Forelimb muscle (tissue), 1 donor: Measurements from ENCODE around the gene RAPH1. TPM values are rescaled to one million over a fixed set of nuclear protein-coding genes. Genes with fewer than 3 reads are reported as not detected.
A peak's percentile ranks its signal among the peaks of the same experiment; 100 is the strongest.

Experiments
- DNase-seq: peaks from one replicate; pipeline ENCODE4 v3.0.0-alpha.2; 2013; ENCODE audit warnings: low read depth
- polyA plus RNA-seq: library from polyadenylated mRNA; unstranded; fragments of 120-200 nt; gene quantifications from one replicate; pipeline ENCODE4 v1.2.1, GENCODE V29; 2013; ENCODE audit not compliant: insufficient read length

The RAPH1 gene
- polyA plus RNA-seq = 31.7 TPM

DNA sequence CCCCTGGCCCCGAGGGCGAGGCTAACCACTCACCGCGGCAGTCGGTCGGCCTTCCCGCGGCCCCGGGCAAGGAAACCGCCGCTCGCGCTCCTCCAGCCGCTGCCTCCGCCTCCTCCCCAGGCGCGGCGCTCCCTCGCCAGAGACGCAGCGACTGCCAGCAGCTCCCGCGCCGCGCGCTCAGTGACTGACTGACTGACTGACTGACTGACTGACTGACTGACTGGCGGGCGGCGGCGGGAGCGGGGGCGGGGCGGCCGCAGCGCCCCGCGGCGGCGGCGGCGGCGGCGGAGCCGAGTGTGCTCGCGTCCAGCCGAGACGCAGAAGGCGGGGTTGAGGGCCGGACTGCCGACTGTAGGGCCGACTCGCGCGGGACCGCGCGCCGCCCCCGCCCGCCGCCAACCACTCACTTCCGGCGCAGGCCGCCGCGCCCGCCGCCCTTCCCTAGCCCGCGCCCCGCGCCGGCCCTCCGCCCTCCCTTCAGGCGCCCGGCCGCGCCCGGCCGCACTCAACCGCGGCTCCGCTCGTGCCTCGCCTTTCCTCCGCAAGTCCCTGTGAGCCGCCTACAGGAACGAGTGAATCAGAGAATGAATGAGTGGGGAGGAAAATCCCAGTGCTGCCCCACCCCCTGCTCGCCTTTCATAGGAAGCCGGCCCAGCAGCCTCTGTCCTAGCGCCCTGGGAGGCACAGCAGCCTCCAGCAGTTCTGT is at the start of gene RAPH1:
TSS of gene RAPH1 (minus strand) at position 224 of the 706 bp plus-strand sequence. CDS start 39,948 bp downstream, outside the sequence.
- DNase-seq = no peak

DNA sequence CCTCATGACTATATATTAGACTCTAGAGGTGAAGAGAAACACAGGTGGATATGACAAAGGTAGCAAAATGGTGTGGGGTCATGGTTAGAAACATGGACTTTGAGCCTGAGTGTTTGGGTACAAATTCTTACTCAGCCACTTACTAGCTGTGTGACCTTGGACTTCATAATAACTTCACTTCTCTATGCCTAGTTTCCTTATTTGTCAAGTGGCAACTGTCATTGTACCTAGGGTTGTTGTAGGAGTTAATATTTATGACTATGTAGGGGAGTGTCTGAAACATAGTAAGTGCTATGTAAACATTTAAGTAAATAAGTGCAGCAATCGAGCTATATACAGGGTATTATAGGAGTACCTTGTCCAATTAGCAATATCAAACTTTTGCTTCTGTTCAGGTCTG is 49.7 kb upstream of the RAPH1 start:
- no peak for DNase-seq

DNA sequence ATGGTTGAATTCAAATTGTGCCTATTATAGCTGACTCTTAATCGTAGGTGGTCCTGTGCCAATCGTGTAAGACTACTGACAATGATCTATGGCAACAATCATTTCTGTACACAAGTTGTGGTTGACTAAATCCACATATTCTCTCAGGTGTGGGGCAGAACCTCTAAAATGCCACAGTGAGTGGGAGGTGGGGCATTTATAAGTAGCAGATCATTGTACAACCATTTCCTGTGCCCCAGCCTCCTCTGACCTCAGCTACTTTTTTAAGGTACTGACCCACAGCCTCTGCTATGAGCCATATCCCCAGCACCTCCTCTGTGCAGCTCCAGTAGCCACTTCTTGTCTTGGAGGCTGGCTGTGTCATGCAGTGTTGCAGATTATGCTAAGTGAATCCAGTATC is 48.6 kb upstream of the RAPH1 start:
- no peak for DNase-seq

DNA sequence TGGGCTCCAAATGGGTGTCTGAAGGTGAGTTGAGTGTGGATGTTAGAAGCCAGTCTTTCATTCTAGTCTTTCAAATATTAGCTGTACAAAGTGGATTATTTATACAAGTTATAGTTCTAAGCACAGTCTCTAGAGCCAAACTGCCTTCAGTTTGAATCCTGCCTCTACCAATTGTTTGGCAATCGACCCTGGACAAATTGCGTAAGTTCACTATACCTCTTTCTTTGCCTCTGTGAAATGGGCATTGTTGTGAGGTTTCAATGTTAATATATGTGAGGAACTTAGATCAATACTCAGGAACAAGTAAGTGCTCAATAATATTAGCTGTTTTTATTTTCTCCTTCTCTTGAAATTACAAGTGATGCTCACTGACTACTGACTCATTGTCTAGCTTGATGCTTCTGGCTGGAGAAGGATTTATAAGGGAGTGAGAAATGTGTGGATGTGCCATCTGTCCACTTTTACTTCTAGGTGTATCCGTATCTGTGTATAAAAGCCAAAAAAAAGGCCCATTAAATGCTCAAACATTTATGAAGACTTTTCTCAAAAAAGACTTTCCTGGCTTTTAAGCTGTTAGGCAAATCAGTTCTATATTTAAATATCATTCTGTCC is 48.1 kb upstream of the RAPH1 start:
- no peak for DNase-seq

DNA sequence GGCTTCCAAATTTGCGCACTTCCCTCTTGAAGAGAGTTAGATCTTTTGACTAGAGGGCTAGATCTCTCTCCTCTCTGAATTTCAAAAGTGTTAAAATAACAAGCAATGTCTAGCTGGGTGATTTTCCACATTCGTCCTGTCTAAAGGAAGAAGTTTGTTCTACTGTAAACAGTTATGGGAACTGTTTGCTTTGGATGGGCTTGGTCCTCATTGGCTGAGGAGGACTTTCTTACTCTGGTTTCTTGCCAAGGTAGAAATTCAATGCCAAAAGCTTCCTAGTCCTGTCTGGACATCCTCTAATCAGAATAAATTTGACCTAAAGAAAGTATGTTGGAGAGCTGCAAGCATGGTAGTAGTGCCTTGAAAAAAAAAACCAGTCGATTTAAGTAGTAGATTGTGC is 47.4 kb upstream of the RAPH1 start:
- peak; percentile 26 for DNase-seq

- no peak for DNase-seq
These were observed 45.7 kb upstream of the RAPH1 start for GRCh38 chr2:203580844-203581243.

DNA sequence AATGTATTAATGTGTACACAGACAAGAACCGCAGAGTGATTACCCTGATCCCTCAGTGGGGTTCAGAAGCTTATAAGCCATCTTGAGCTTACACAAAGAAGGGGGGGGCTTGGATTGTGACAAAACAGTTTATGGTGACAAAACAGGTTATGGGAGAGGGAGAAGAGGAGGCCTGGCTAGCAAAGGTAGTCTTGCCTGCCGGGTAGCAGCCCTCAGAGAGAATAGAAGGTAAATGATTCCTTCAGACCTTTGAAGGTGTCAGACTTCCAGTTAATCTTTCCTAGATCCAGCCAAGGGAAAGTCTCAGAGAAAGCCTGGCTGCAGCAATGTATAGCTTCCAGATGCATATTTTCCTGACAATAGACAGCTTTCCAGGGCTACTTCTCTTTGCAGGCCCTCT is 44.6 kb upstream of the RAPH1 start:
- no peak for DNase-seq

GRCh38 chr2:203578759-203579643 is 43.9 kb upstream of the RAPH1 start:
- DNase-seq = no peak

GRCh38 chr2:203574824-203575223 is 39.7 kb upstream of the RAPH1 start:
- no peak for DNase-seq

DNA sequence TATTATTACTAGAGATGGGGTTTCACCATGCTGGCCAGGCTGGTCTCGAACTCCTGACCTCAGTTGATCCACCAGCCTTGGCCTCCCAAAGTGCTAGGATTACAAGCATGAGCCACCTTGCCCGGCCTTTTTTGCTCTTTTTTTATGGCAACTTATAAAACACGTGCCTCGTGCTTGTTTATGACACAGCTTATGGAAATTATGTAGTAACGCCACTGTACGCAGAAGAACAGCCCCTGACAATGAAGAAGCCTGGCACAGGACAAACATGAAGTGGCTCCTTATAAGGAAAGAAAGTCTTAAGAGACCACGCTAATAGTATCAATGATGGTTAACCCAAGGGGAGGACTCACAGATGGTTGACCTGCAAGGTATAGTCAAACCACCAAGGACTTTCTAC is 37.2 kb upstream of the RAPH1 start:
- DNase-seq = no peak

DNA sequence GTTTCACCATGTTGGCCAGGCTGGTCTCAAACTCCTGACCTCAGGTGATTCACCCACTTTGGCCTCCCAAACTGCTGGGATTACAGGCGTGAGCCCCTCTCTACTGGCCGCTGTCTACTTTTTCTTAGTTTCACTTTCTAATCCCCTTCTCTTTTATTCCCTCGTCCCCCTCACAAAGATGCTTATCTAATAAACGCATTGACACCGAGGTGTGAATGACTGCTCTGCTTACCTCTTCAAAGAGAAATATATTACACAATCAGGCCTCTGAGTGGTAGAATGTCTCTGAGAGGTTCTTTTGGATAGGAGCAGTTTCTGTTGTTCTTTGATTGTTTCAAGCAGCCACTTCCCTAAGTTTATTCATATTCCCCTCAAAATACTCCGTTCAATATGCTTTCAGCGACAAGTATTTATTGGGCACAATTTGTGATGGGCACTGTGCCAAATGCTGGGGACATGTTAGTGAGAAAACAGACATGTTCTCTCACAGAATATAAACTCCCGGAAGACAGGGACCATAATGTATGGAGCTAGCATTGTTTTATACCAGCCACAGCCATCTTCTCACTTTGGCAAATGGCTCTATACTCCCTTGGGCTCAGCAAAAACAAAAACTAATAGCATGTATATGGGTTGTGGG is 34.7 kb upstream of the RAPH1 start:
- DNase-seq = no peak

DNA sequence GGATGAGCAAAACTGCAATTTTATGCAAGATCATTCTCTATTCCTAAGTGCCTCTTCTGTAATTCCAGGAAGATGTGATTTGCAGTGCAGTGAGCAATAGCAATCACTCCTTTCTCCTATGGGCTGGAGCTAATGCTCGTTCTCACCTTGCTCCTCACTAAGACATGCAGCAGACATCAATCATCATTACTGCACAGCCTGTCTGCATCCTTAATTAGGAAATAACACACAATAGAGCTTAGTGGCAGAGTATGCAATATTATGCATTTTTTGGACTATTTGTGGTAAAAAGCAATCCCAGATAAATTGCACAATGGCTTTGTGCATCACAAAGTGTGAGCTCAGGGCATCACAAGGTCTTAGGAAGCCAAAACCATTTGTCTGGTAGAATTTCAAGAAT is 32.6 kb upstream of the RAPH1 start:
- no peak for DNase-seq

GRCh38 chr2:203566161-203566560 is 31.1 kb upstream of the RAPH1 start:
- no peak for DNase-seq

GRCh38 chr2:203565076-203565475 is 30.0 kb upstream of the RAPH1 start:
- DNase-seq = no peak

DNA sequence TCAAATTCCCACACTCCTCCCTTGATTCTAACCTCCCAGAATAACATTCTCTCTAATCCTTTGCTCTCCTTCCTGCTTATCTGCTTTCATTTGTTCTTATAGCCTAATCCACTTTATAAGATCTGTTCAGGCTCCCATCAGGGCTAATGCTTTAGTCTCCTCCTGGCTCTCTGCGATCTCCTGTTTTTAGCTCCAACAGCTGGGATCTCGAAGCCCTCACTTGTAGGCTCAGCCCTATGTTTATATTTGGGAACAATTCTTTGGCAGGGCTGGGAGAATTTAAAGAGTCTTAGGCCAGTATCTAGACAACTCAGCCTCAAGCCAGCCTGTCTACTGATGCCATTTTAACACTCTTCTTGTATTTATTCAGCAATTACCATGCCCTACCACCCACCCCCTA is 27.2 kb upstream of the RAPH1 start:
- no peak for DNase-seq

GRCh38 chr2:203559641-203560040 is 24.5 kb upstream of the RAPH1 start:
- DNase-seq = no peak

- DNase-seq = no peak
These were observed 18.7 kb upstream of the RAPH1 start for GRCh38 chr2:203553784-203554183.

- no peak for DNase-seq
These were observed 16.7 kb upstream of the RAPH1 start for GRCh38 chr2:203551778-203552177.

DNA sequence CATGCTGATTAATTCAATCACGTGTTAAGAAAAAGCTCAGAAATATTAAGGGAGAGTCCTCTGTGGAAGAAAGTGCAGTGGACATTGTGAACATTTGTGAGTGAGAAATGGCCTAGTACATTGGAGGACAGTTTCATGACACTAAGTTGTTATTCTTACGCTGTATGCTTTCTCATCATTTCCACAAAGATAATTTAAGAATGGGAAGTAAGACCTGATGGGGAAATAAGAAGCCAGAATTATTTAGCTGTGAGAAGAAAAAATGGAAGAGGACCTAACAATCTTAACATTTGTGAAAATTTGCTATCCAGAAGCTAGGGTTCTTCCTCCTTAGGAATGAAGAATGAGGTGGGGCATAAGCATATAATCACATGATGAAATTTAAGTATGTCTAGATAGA is 15.2 kb upstream of the RAPH1 start:
- DNase-seq = no peak

DNA sequence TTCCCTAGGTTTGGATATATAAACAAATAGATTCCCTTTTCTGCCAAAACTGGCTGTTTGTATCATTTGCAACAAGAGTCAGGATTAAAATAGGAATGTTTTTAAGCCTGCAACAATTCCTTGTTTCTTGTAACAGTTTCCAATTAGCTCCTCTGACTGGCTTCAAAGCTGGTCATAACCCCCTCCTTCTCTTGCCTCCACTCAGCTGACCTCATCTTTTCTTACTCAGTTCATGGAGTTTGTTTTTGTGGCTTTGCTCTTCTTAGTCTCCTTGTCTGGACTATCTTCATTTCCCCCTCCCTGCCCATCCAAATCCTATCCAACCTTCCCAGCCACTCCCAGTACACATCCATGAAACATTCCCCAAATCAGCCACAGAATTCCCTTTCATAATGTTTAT is 14.3 kb upstream of the RAPH1 start:
- DNase-seq = no peak

DNA sequence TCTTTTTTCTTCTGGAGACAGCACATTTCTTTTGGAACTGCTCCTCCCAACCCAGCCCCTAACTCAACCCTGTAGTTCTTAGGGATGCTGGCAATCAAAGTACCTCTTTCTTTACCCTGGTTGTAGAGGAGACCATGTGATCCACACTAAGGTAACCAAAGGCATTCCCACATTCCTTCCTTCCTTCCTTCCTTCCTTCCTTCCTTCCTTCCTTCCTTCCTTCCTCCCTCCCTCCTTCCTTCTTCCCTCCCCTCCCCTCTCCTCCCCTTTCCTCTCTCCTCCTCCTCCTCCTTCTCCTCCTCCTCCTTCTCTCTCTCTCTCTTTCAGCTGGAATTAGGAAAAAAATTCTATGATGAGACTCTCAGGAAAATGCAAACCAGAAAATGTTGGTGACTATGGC is 13.8 kb upstream of the RAPH1 start:
- no peak for DNase-seq

DNA sequence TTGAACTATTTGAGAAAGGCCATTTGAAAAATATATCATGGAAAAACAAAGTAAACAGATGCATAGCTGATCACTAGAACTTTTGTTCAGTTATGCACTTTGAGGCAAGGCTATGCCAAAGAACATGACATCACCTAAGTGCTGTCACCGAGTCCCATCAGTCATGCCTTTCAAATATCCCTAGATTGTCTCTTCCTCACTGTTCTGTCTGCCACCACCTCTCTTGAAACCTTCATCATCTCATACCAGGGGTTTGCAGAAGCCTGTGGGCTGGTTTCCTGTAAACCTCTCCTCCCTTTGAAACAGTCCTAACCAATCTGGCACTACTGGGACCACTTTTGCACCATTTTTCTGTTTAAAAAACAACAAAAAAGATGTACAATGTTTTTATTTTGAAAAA is 12.3 kb upstream of the RAPH1 start:
- no peak for DNase-seq
